IPS-NIHi11 (cell line): Measurements from ENCODE around the gene CUX1.
"Not testable (repeated sequence)": the region's sequence is repeated elsewhere in the genome, so short reads cannot be mapped to it uniquely, and the experiment has no call there.

ENCODE experiments used
- DNase-seq: peaks from one replicate; pipeline ENCODE4 v3.0.0; 2012; ENCODE audit warnings: mixed read lengths, low spot score

Gene CUX1

DNA sequence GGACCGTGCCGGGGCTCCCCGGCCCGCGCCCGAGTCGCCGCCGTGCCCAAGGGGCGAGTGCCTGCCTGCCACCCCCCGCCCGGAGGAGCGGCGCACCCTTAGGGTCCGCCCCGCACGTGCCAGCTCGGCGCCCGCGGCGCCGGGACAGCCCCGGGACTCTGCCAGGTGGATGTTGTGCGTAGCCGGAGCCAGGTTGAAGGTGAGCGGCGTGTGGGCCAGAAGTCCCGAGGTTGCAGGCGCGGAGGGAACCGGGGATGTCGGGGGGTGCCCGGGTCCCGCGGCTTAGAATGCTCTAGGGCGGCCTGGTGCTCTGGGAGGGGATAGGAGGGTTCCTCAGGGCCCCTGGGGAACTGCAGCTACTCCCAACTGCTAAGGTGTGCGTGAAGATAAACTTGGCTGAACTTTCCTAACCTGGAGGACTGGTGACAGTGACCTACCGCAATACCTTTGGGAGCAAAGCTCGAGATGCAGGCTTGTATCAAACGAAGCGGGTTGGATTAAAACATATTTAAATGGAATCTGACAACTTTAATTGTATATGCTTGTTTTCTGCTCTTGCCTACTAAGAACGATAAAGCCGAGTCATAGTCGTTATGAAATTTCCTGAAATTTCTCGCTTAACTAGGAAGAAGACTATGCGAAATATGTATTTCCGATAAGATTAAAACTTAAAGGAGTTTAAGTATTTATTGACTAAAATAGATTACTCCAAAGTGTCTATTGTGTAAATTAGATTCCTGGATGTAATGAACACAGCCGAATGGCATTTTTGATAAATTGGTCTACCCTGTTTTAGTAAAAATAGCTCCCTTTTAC is at the start of gene CUX1:
Gene CUX1, plus strand, starts transcription at position 156 of the 816 bp plus-strand sequence. Its CDS starts 14 bp downstream, at position 170.
- peak; percentile 49 for DNase-seq

- no peak for DNase-seq
Measured at GRCh38 chr7:101768280-101768679, 49.1 kb upstream of the CUX1 start.

- no peak for DNase-seq
Measured at GRCh38 chr7:101770466-101770865, 47.0 kb upstream of the CUX1 start.

DNA sequence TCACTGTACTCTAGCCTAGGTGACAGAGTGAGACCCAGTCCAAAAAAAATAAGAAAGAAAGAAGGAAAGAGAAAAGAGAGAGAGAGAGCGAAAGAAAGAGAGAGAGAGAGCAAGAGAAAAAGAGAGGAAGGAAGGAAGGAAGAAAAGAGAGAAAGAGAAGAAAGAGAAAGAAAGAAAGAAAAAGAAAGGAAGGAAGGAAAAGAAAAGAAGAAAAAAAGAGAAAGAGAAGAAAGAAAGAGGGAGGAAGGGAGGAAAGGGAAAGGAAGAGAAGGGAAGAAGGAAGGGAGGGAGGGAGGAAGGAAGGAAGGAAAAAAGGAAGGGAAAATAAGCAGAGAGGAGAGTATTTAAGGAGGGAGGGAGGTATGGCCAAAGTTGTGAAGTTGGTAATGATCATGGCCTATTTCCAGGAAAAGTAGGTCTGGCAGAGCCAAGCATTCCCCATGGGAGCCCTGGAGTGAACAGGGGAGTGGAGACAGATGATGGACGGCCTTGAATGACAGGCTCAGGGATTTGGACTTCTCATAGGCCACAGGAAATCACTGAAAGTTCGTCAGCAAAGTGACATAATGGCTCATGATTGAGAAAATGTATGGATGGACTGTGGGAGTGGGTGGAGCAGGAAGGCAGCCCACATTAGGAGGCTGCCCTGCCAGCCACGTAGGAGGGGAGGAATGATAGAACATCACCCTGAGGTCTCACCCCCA is 44.8 kb upstream of the CUX1 start:
- no peak for DNase-seq

DNA sequence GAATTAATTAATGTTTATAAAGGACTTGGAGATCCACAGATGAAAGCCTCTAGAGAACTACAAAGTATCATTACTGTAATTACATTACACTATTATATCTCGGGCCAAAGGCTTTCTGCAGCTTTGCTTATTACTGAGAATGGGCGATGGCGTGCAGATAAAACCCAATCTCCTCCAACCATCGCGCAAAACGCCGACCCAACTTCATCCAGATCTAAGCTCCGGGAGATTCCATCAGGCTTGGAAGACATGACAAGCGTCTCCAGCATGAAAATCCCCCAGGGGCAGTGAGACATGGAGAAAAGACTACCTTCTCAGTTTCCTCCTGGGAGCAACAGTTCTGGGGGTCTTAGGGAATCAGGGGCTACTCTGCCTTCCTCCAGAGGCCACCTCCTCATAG is 42.2 kb upstream of the CUX1 start:
- DNase-seq: peak; percentile 11

GRCh38 chr7:101778026-101778580 is 39.3 kb upstream of the CUX1 start:
- DNase-seq: no peak

DNA sequence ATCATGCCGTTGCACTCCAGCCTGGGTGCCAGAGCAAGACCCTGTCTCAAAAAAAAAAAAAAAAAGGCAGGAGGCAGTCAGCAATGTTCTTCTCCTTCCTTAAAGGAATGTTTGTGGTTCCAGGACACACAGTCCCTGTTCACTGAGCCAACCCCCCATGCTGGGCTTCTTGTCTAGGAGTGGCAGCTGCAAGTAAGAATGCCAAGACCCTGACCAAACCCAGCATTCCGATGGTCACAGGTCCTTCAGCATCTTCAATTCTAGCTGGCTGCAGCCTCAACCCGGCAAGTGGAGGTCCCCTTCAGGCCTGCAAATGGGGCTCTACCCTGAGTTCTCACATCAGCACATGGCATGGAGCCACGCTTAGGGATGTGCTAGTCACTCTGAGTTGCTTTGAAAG is 38.2 kb upstream of the CUX1 start:
- DNase-seq: no peak

DNA sequence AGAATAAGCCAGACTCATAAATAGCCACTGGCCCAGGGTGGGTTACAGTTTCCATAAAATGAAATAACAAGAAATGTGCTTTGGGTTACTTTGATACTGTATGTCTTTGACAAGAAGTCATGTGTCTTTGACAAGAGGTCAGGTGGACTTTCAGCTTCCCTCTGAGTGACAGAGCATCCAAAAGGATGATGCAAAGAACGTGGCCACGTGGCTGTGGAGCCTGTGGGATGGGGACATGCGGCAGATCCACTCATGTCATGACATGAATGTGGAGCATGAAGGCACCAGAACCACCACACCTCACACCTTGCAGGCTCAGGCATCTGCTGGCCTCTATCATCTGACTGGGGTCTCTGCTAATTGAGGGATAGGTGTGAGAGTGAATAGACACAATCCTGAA is 37.1 kb upstream of the CUX1 start:
- no peak for DNase-seq

DNA sequence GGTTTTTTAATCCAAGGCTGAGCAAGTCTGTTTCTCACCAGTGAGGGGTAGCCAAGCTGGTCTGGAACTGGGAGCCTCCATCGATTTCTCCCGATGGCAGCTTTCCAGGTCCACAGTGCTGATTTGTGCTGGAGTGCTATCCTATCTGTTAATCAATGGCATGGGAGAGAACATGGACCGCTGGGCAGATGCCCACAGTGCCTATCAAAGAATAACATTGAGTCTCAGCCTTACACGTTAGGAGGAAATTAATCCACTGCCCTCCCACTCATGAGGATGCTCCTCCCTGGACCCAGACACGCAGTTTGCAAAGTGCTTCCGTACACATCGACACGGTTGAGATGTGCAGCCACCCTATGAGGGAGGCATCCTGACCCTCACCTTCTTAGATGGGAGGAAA is 36.0 kb upstream of the CUX1 start:
- DNase-seq: no peak

DNA sequence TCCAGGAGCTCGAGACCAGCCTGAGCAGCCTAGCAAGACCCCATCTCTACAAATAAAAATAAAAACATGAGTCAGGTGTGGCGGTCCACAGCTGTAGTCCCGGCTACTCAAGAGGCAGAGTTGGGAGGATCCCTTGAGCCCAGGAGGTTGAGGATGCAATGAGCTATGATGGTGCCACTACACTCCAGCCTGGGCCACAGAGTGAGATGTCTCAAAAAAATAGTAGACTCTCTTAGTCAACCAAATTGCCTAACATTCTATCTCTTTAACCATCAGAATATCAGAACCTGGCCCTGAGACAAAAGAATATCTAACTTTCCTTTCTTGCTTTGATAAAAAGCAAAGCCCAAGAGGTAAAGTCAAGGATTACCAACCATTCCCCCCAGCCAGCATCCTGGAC is 35.0 kb upstream of the CUX1 start:
- DNase-seq: no peak

- DNase-seq: no peak
Measured at GRCh38 chr7:101782896-101783295, 34.5 kb upstream of the CUX1 start.

- DNase-seq: no peak
Measured at GRCh38 chr7:101783381-101784181, 33.8 kb upstream of the CUX1 start.

- DNase-seq: no peak
Measured at GRCh38 chr7:101784292-101785127, 32.9 kb upstream of the CUX1 start.

- no peak for DNase-seq
Measured at GRCh38 chr7:101787864-101788263, 29.6 kb upstream of the CUX1 start.

- DNase-seq: no peak
Measured at GRCh38 chr7:101788517-101788916, 28.9 kb upstream of the CUX1 start.

GRCh38 chr7:101790566-101791293 is 26.7 kb upstream of the CUX1 start:
- DNase-seq: no peak

- no peak for DNase-seq
Measured at GRCh38 chr7:101792051-101792681, 25.3 kb upstream of the CUX1 start.

- DNase-seq: not testable (repeated sequence)
Measured at GRCh38 chr7:101792682-101793071, 24.7 kb upstream of the CUX1 start.

- no peak for DNase-seq
Measured at GRCh38 chr7:101795461-101795860, 22.0 kb upstream of the CUX1 start.

- DNase-seq: not testable (repeated sequence)
Measured at GRCh38 chr7:101798173-101798572, 19.3 kb upstream of the CUX1 start.
